Measurements from ENCODE around the gene TSPO2.

TSPO2 gene

GRCh38 chr6:41080621-41081020, 38.4 kb downstream of the TSPO2 start:
- no peak overlapping the region for H2AFZ ChIP-seq
- H3K27me3 ChIP-seq (ENCODE audit: control insufficient read depth, insufficient read depth, low read length): no peaks in the 10 kb centered on the region
- H3K27ac ChIP-seq: no peak overlapping the region
- H3K9me3 ChIP-seq (ENCODE audit: control insufficient read depth, low read length): no peaks in the 10 kb centered on the region
- no peak overlapping the region for H3K4me2 ChIP-seq (ENCODE audit: low read length)
- no peaks in the 10 kb centered on the region for H3K36me3 ChIP-seq (ENCODE audit: control insufficient read depth, insufficient read depth, low read length)
- no peak overlapping the region for H3K9ac ChIP-seq
- no peak overlapping the region for H3K4me3 ChIP-seq (ENCODE audit: low read depth, low read length)
- H3K4me1 ChIP-seq: no peaks in the 10 kb centered on the region
- TF ChIP-seq, protein P1, sequence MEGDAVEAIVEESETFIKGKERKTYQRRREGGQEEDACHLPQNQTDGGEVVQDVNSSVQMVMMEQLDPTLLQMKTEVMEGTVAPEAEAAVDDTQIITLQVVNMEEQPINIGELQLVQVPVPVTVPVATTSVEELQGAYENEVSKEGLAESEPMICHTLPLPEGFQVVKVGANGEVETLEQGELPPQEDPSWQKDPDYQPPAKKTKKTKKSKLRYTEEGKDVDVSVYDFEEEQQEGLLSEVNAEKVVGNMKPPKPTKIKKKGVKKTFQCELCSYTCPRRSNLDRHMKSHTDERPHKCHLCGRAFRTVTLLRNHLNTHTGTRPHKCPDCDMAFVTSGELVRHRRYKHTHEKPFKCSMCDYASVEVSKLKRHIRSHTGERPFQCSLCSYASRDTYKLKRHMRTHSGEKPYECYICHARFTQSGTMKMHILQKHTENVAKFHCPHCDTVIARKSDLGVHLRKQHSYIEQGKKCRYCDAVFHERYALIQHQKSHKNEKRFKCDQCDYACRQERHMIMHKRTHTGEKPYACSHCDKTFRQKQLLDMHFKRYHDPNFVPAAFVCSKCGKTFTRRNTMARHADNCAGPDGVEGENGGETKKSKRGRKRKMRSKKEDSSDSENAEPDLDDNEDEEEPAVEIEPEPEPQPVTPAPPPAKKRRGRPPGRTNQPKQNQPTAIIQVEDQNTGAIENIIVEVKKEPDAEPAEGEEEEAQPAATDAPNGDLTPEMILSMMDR (IDR thresholded peaks at IDR 0.05): no peak
- peaks cover 6% of the 10 kb centered on the region for H3K79me2 ChIP-seq

- H3K4me2 ChIP-seq (ENCODE audit: low read length): no peak overlapping the region
Measured at GRCh38 chr6:41083072-41083471, 40.8 kb downstream of the TSPO2 start.

DNA sequence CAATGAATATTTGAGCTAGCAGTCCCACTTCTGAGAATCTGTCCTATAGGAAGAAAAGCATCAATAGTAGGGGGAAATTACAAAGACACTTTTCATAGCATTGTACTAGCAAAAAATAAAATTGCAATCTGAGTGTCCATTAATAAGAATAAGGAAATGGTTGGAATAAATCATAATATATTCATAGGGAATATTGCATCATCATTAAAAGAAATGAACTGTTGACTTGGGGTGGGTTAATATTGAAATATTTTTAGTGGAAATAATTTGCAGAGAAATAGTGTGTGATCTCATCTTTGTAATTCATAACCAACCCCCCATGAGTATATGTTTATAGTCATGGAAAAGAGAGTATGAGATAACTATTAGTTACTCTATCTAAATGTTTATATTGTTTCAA, 42.9 kb downstream of the TSPO2 start:
- Histone ChIP-seq H3K4me3 (ENCODE audit: low read depth, low read length) (no peak overlapping the region), H3K4me2 (ENCODE audit: low read length) (no peak overlapping the region), H3K79me2 (no peaks in the 10 kb centered on the region), H3K4me1 (no peaks in the 10 kb centered on the region), H3K9ac (no peak overlapping the region), H2AFZ (no peak overlapping the region), H3K9me3 (ENCODE audit: control insufficient read depth, low read length) (no peaks in the 10 kb centered on the region), H3K36me3 (ENCODE audit: control insufficient read depth, insufficient read depth, low read length) (no peaks in the 10 kb centered on the region), H3K27me3 (ENCODE audit: control insufficient read depth, insufficient read depth, low read length) (no peaks in the 10 kb centered on the region), H3K27ac (no peak overlapping the region)
- TF ChIP-seq, protein P1 (IDR thresholded peaks at IDR 0.05): no peak

More at GRCh38 chr6:41083072-41083471, 40.8 kb downstream of the TSPO2 start:
- H2AFZ ChIP-seq: no peak overlapping the region
- no peak overlapping the region for H3K4me3 ChIP-seq (ENCODE audit: low read depth, low read length)
- H3K27me3 ChIP-seq (ENCODE audit: control insufficient read depth, insufficient read depth, low read length): no peaks in the 10 kb centered on the region
- H3K27ac ChIP-seq: no peak overlapping the region
- no peaks in the 10 kb centered on the region for H3K4me1 ChIP-seq
- no peak overlapping the region for H3K9ac ChIP-seq
- H3K9me3 ChIP-seq (ENCODE audit: control insufficient read depth, low read length): no peaks in the 10 kb centered on the region
- TF ChIP-seq, protein P1 (IDR thresholded peaks at IDR 0.05): no peak
- H3K36me3 ChIP-seq (ENCODE audit: control insufficient read depth, insufficient read depth, low read length): no peaks in the 10 kb centered on the region
- H3K79me2 ChIP-seq: no peaks in the 10 kb centered on the region

DNA sequence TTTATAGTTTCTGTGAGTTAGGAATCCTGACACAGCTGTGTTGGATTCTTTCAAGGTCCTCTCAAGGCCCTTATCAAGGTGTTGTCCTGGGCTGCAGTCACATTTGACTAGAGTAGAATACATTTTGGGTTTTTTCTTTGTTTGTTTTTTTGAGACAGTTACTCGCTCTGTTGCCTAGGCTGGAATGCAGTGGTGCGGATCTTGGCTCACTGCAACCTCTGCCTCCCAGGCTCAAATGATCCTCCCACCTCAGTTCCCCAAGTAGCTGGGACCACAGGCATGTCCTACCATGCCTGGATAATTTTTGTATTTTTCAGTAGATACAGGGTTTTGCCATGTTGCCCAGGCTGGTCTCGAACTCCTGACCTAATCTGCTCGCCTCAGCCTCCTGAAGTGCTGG, 46.2 kb downstream of the TSPO2 start:
- Histone ChIP-seq H2AFZ (no peak overlapping the region), H3K4me2 (ENCODE audit: low read length) (no peak overlapping the region), H3K27me3 (ENCODE audit: control insufficient read depth, insufficient read depth, low read length) (no peaks in the 10 kb centered on the region), H3K9ac (no peak overlapping the region), H3K27ac (no peak overlapping the region), H3K4me3 (ENCODE audit: low read depth, low read length) (no peak overlapping the region), H3K36me3 (ENCODE audit: control insufficient read depth, insufficient read depth, low read length) (no peaks in the 10 kb centered on the region), H3K4me1 (no peaks in the 10 kb centered on the region), H3K9me3 (ENCODE audit: control insufficient read depth, low read length) (no peaks in the 10 kb centered on the region), H3K79me2 (no peaks in the 10 kb centered on the region)
- TF ChIP-seq, protein P1 (IDR thresholded peaks at IDR 0.05): no peak
